IMR-90 (cell line): ENCODE data around the gene TUBA1B. TPM values are rescaled to one million over a fixed set of nuclear protein-coding genes. Genes with fewer than 3 reads are reported as not detected.

Source experiments
- ATAC-seq: fragments of 200-7000 bp; cut with Tn5 transposase; 2 replicates; pipeline ENCODE4 v1.9.1; 2020; ENCODE audit warnings: low read depth, mild to moderate bottlenecking, moderate library complexity
- BruUV-seq: library from RNA; stranded (reverse); fragments of 400-500 nt; replicated peaks from 2 replicates; lab custom pipeline; 2021; lab: Mats Ljungman, UMichigan
- CTCF ChIA-PET: fragments of 300-600 bp; formaldehyde crosslinking; extraction: SDS; loops from one replicate; lab custom pipeline; 2021; ENCODE audit warnings: antibody characterized with exemption; lab: Yijun Ruan, JAX
- POLR2A ChIA-PET: fragments of 300-600 bp; sonication (Branson Sonifier 250); formaldehyde crosslinking; loops from one replicate; lab custom pipeline; 2022; ENCODE audit warnings: antibody characterized with exemption; ENCODE audit not compliant: unreplicated experiment; lab: Charles Lee
- DNase-seq: peaks from one replicate; pipeline ENCODE4 v3.0.0; 2013
- H2AFZ ChIP-seq: replicated peaks from 2 replicates; pipeline ENCODE3; 2013; ENCODE audit warnings: low read length, mild to moderate bottlenecking; ENCODE audit not compliant: poor library complexity
- H2AK5ac ChIP-seq: 2 replicates; pipeline ENCODE4 v1.6.1; 2013; ENCODE audit warnings: low read depth, low read length, inconsistent platforms
- H2AK9ac ChIP-seq: replicated peaks from 2 replicates; pipeline ENCODE3; 2013; ENCODE audit warnings: mild to moderate bottlenecking, low read depth, low read length, moderate library complexity; ENCODE audit not compliant: poor library complexity
- H2BK120ac ChIP-seq: 2 replicates; pipeline ENCODE4 v1.6.1; 2013; ENCODE audit warnings: low read depth, low read length, inconsistent platforms
- H2BK15ac ChIP-seq: 3 replicates; pipeline ENCODE4 v1.6.1; 2013; ENCODE audit warnings: low read depth, low read length, inconsistent platforms
- H2BK20ac ChIP-seq: 2 replicates; pipeline ENCODE4 v1.6.1; 2013; ENCODE audit warnings: low read depth, mild to moderate bottlenecking, inconsistent platforms, low read length, moderate library complexity
- H2BK5ac ChIP-seq: 2 replicates; pipeline ENCODE4 v1.6.1; 2013; ENCODE audit warnings: mild to moderate bottlenecking, low read depth, low read length, inconsistent platforms; ENCODE audit not compliant: poor library complexity, severe bottlenecking
- H3K14ac ChIP-seq: replicated peaks from 2 replicates; pipeline ENCODE4 v1.6.1; 2013; ENCODE audit warnings: low read depth, low read length, inconsistent platforms
- H3K18ac ChIP-seq: 2 replicates; pipeline ENCODE4 v1.6.1; 2013; ENCODE audit warnings: low read depth, low read length, control low read depth
- H3K23ac ChIP-seq: 2 replicates; pipeline ENCODE4 v1.6.1; 2013; ENCODE audit warnings: low read depth, low read length, inconsistent platforms
- H3K27ac ChIP-seq: 2 replicates; pipeline ENCODE4 v1.5.1; 2013; ENCODE audit warnings: mild to moderate bottlenecking, control low read depth, low read length; ENCODE audit not compliant: insufficient read depth
- H3K27me3 ChIP-seq: 2 replicates; pipeline ENCODE4 v1.6.1; 2013; ENCODE audit warnings: low read length; ENCODE audit not compliant: control insufficient read depth, insufficient read depth
- H3K36me3 ChIP-seq: 2 replicates; pipeline ENCODE4 v1.6.1; 2013; ENCODE audit warnings: low read length, mixed read lengths; ENCODE audit not compliant: control insufficient read depth, insufficient read depth
- H3K4ac ChIP-seq: 2 replicates; pipeline ENCODE4 v1.6.1; 2013; ENCODE audit warnings: low read depth, low read length, inconsistent platforms
- H3K4me1 ChIP-seq: 2 replicates; pipeline ENCODE4 v1.6.1; 2013; ENCODE audit warnings: low read length, mixed read lengths; ENCODE audit not compliant: control insufficient read depth, insufficient read depth
- H3K4me2 ChIP-seq: 2 replicates; pipeline ENCODE4 v1.6.1; 2013; ENCODE audit warnings: low read depth, mild to moderate bottlenecking, control low read depth, low read length, moderate library complexity
- H3K4me3 ChIP-seq: 2 replicates; pipeline ENCODE4 v1.5.1; 2013; ENCODE audit warnings: low read depth, mild to moderate bottlenecking, control low read depth, low read length, moderate library complexity; ENCODE audit not compliant: insufficient read depth
- H3K56ac ChIP-seq: 2 replicates; pipeline ENCODE4 v1.6.1; 2013; ENCODE audit warnings: low read length, inconsistent platforms; ENCODE audit not compliant: insufficient read depth; ENCODE audit errors: extremely low read depth
- H3K79me1 ChIP-seq, 2 experiments: 2 replicates each; pipeline ENCODE4 v1.6.1; 2013; ENCODE audit warnings: low read length in 2 of 2, inconsistent platforms in 1 of 2, low read depth in 1 of 2
- H3K9ac ChIP-seq: 2 replicates; pipeline ENCODE4 v1.6.1; 2013; ENCODE audit warnings: low read depth, low read length, control low read depth
- H3K9me1 ChIP-seq: 2 replicates; pipeline ENCODE4 v1.6.1; 2013; ENCODE audit warnings: low read length, inconsistent platforms; ENCODE audit not compliant: insufficient read depth
- H3K9me3 ChIP-seq: 2 replicates; pipeline ENCODE4 v1.6.1; 2013; ENCODE audit warnings: low read length; ENCODE audit not compliant: control insufficient read depth, insufficient read depth
- H4K20me1 ChIP-seq: 2 replicates; pipeline ENCODE4 v1.6.1; 2013; ENCODE audit warnings: low read length, inconsistent platforms; ENCODE audit not compliant: insufficient read depth
- H4K5ac ChIP-seq: 2 replicates; pipeline ENCODE4 v1.6.1; 2013; ENCODE audit warnings: mild to moderate bottlenecking, low read depth, low read length, control low read depth
- H4K8ac ChIP-seq, 2 experiments: 2 replicates each; pipeline ENCODE4 v1.6.1; 2013; ENCODE audit warnings: low read depth in 2 of 2, low read length in 2 of 2, control low read depth in 1 of 2, inconsistent platforms in 1 of 2
- H4K91ac ChIP-seq: 2 replicates; pipeline ENCODE4 v1.6.1; 2013; ENCODE audit warnings: low read depth, low read length, inconsistent platforms; ENCODE audit not compliant: insufficient read depth
- CEBPB ChIP-seq: IDR thresholded peaks from 2 replicates; pipeline ENCODE4 v1.6.1; 2012; ENCODE audit warnings: low read depth, low read length, improper control_type of control experiment
- CTCF ChIP-seq: conservative IDR thresholded peaks from 2 replicates; pipeline ENCODE4 v1.5.1; 2012; ENCODE audit warnings: mild to moderate bottlenecking, low read depth, low read length, improper control_type of control experiment
- ELK1 ChIP-seq: fragments of 150-350 bp; IDR thresholded peaks from 2 replicates; pipeline ENCODE4 v1.6.1; 2016; ENCODE audit warnings: low read depth, mild to moderate bottlenecking, low read length, moderate library complexity, borderline replicate concordance
- MAZ ChIP-seq: IDR thresholded peaks from 2 replicates; pipeline ENCODE4 v1.6.1; 2012; ENCODE audit warnings: low read depth, mild to moderate bottlenecking, low read length, improper control_type of control experiment, moderate library complexity, borderline replicate concordance
- NFE2L2 ChIP-seq: fragments of 150-350 bp; IDR thresholded peaks from 2 replicates; pipeline ENCODE4 v1.6.1; 2016; ENCODE audit warnings: low read depth, mild to moderate bottlenecking, low read length
- POLR2A ChIP-seq: IDR thresholded peaks from 2 replicates; pipeline ENCODE4 v1.6.1; 2012; ENCODE audit warnings: mild to moderate bottlenecking, low read depth, low read length
- WGBS, 2 experiments: methylation state at CpG; one replicate each; pipeline versions ENCODE4 v1.1.5 to v1.1.7; 2013; ENCODE audit warnings: missing lambda C conversion rate in 2 of 2; ENCODE audit not compliant: insufficient read length in 1 of 2; ENCODE audit errors: extremely low coverage in 2 of 2; 5-methylcytosine and 5-hydroxymethylcytosine counted together
- dilution Hi-C: fragments of 300-500 bp; cut with HindIII; formaldehyde crosslinking; loops from one replicate; pipeline ENCODE4 v1.14.3; 2018; ENCODE audit warnings: low sequenced_read_pairs; ENCODE audit not compliant: unreplicated experiment
- in situ Hi-C: fragments of 300-500 bp; cut with MboI; formaldehyde crosslinking; loops from 3 replicates; pipeline ENCODE4 v1.14.3; 2019; ENCODE audit warnings: low sequenced_read_pairs, inconsistent platforms, mixed read lengths
- intact Hi-C: fragments of 100-400 bp; cut with micrococcal nuclease; formaldehyde crosslinking; loops from 2 replicates; pipeline ENCODE4 v1.10.0; 2022
- polyA plus RNA-seq, 3 experiments: library from polyadenylated mRNA; depleted of rRNA; stranded (reverse); fragments of >200 nt; gene quantifications; 2 replicates each; pipeline ENCODE4 v1.2.3, GENCODE V29; 2012; ENCODE audit warnings: low replicate concordance in 1 of 3
- total RNA-seq: library from RNA; depleted of rRNA; stranded (reverse); fragments of >200 nt; gene quantifications from 2 replicates; pipeline ENCODE4 v1.2.3, GENCODE V29; 2012

The TUBA1B gene
- total and polyA plus RNA-seq, 2 of the 4 experiments (the other 2 are of a cell fraction), result 4,221 to 5,195 TPM

GRCh38 chr12:49129332-49130150 is 1.7 kb downstream of the TUBA1B start:
- peak overlapping the region; percentile 75 for H2AFZ ChIP-seq
- dilution Hi-C loops, result no loop called here
- ChIA-PET CTCF (interaction anchor here (0.5 to 2.8 kb wide), 9 partner anchors 8 to 115 kb away, joined by 3 to 10 read pairs (median 4); no protein-coding TSS in a partner anchor), POLR2A (interaction anchor here (1.1 kb wide), 1 partner anchor 103 kb away, joined by 4 read pairs; no protein-coding TSS in a partner anchor)
- peaks cover 43% of the 10 kb centered on the region for H4K20me1 ChIP-seq
- H3K14ac ChIP-seq, result peak overlapping the region; percentile 77
- no peak for DNase-seq
- H4K91ac ChIP-seq, result peak overlapping the region; percentile 60; the same call in 1 of the 2 replicates
- H4K8ac ChIP-seq, result peak overlapping the region; percentile 72 to 82
- peak overlapping the region; percentile 6; the same call in 1 of the 2 replicates for H3K23ac ChIP-seq
- H3K36me3 ChIP-seq, result peaks cover 25% of the 10 kb centered on the region
- no peaks in the 10 kb centered on the region for H3K9me3 ChIP-seq
- H2AK5ac ChIP-seq, result peak overlapping the region; percentile 84
- H2BK20ac ChIP-seq, result no peak overlapping the region
- no TSS peak for BruUV-seq
- peak overlapping the region; percentile 76 for H3K4ac ChIP-seq
- peak overlapping the region; percentile 46; the same call in 1 of the 2 replicates for H3K18ac ChIP-seq
- no peaks in the 10 kb centered on the region for H3K27me3 ChIP-seq
- H3K79me1 ChIP-seq, result peaks cover 6 to 49% of the 10 kb centered on the region in 2 experiments
- peaks cover 7% of the 10 kb centered on the region for H3K4me1 ChIP-seq
- no peak overlapping the region for H2BK120ac ChIP-seq
- TF ChIP-seq CTCF (no peak), MAZ (no peak), NFE2L2 (no peak), ELK1 (no peak), CEBPB (no peak), POLR2A (no peak)
- H3K27ac ChIP-seq, result peak overlapping the region; percentile 69
- no peak for ATAC-seq
- peak overlapping the region; percentile 82 for H3K56ac ChIP-seq
- H3K9ac ChIP-seq, result peak overlapping the region; percentile 85
- peak overlapping the region; percentile 82 for H3K4me3 ChIP-seq
- H2BK15ac ChIP-seq, result no peak overlapping the region
- H2AK9ac ChIP-seq, result peak overlapping the region; percentile 100
- in situ Hi-C loops, result loop anchor here (10.0 kb wide), 1 partner anchor 55 kb away; the partner anchor contains the start of gene TUBA1A
- peak overlapping the region; percentile 58 for H2BK5ac ChIP-seq
- no CpG with 5 or more reads among the region's 18 CpGs for WGBS, 2 experiments
- peak overlapping the region; percentile 96 for H3K4me2 ChIP-seq
- no peaks in the 10 kb centered on the region for H3K9me1 ChIP-seq
- H4K5ac ChIP-seq, result peak overlapping the region; percentile 32; the same call in 1 of the 2 replicates
- intact Hi-C loops, result loop anchor here (2.0 to 10.0 kb wide), 2 partner anchors 59 to 135 kb away; partner anchors contain the start of genes TUBA1A and TUBA1C
